Smooth muscle cell (in vitro differentiated cells): ENCODE measurements around the gene LNX1. TPM values are rescaled to one million over a fixed set of nuclear protein-coding genes. Genes with fewer than 3 reads are reported as not detected.

Experiments used
- DNase-seq: peaks from one replicate; lab custom pipeline; 2025; ENCODE audit not compliant: unreplicated experiment; lab: John Stamatoyannopoulos, UW
- H2AFZ ChIP-seq: fragments of 200-600 bp; sonication (generic); 2 replicates; pipeline ENCODE4 v1.6.0; 2016; ENCODE audit warnings: antibody characterized with exemption, low read depth, mild to moderate bottlenecking
- H3F3A ChIP-seq: fragments of 200-600 bp; sonication (generic); 2 replicates; pipeline ENCODE4 v1.6.0; 2017; ENCODE audit warnings: antibody characterized with exemption, low read depth
- H3K27ac ChIP-seq: fragments of 200-600 bp; sonication (generic); 2 replicates; pipeline ENCODE4 v1.5.1; 2016; ENCODE audit warnings: low read depth, mild to moderate bottlenecking
- H3K27me3 ChIP-seq: fragments of 200-600 bp; sonication (generic); 2 replicates; pipeline ENCODE4 v1.6.1; 2016; ENCODE audit warnings: low read depth, mild to moderate bottlenecking
- H3K36me3 ChIP-seq: fragments of 200-600 bp; sonication (generic); 2 replicates; pipeline ENCODE4 v1.5.1; 2016; ENCODE audit warnings: low read depth
- H3K4me1 ChIP-seq: fragments of 200-600 bp; sonication (generic); 2 replicates; pipeline ENCODE4 v1.5.1; 2016; ENCODE audit warnings: low read depth
- H3K4me2 ChIP-seq: fragments of 200-600 bp; sonication (generic); 2 replicates; pipeline ENCODE4 v1.6.0; 2016; ENCODE audit warnings: mild to moderate bottlenecking
- H3K4me3 ChIP-seq: fragments of 200-600 bp; sonication (generic); 2 replicates; pipeline ENCODE4 v1.5.1; 2016; ENCODE audit warnings: mild to moderate bottlenecking
- H3K79me2 ChIP-seq: fragments of 200-600 bp; sonication (generic); 2 replicates; pipeline ENCODE4 v1.6.0; 2016; ENCODE audit warnings: low read depth, mild to moderate bottlenecking
- H3K9ac ChIP-seq: fragments of 200-600 bp; sonication (generic); 2 replicates; pipeline ENCODE4 v1.6.0; 2016; ENCODE audit warnings: low read depth
- H3K9me3 ChIP-seq: fragments of 200-600 bp; sonication (generic); replicated peaks from 2 replicates; pipeline ENCODE4 v1.5.1; 2016; ENCODE audit warnings: low read depth
- H4K20me1 ChIP-seq: fragments of 200-600 bp; sonication (generic); 2 replicates; pipeline ENCODE4 v1.6.0; 2016; ENCODE audit warnings: low read depth
- CTCF ChIP-seq: fragments of 200-600 bp; sonication (generic); IDR thresholded peaks from 2 replicates; pipeline ENCODE4 v1.5.1; 2017; ENCODE audit warnings: borderline replicate concordance, mild to moderate bottlenecking, antibody characterized with exemption; ENCODE audit not compliant: insufficient read depth, poor library complexity, severe bottlenecking
- WGBS: methylation state at CpG from one replicate; pipeline ENCODE4 v1.1.7; 2016; ENCODE audit warnings: low lambda C conversion rate; 5-methylcytosine and 5-hydroxymethylcytosine counted together
- polyA plus RNA-seq: library from polyadenylated mRNA; unstranded; fragments of >200 nt; fragmentation: Nextera tagmentation; extraction: Ambion mirVana; gene quantifications from 2 replicates; pipeline ENCODE4 v1.2.1, GENCODE V29; 2016
- total RNA-seq: library from RNA; depleted of rRNA; stranded (reverse); fragments of >200 nt; gene quantifications from 2 replicates; pipeline ENCODE4 v1.2.3, GENCODE V29; 2014

Gene LNX1
- total and polyA plus RNA-seq, 2 experiments from 2014 or later, result 2.3 to 4.3 TPM

GRCh38 chr4:53514509-53514908 lies 76.8 kb downstream of the LNX1 start:
- H3K4me2 ChIP-seq, result no peak overlapping the region
- H3K79me2 ChIP-seq, result no peaks in the 10 kb centered on the region
- no peak overlapping the region for H3K27ac ChIP-seq
- H3K9me3 ChIP-seq, result no peaks in the 10 kb centered on the region
- H3K27me3 ChIP-seq, result no peaks in the 10 kb centered on the region
- H3K4me1 ChIP-seq, result no peaks in the 10 kb centered on the region
- no peaks in the 10 kb centered on the region for H3K36me3 ChIP-seq
- no peak overlapping the region for H3K9ac ChIP-seq
- H4K20me1 ChIP-seq, result no peaks in the 10 kb centered on the region
- TF ChIP-seq CTCF, result no peak
- H3F3A ChIP-seq, result no peaks in the 10 kb centered on the region
- no peak overlapping the region for H2AFZ ChIP-seq
- 0% methylated on average over 1 of the region's 1 CpG for WGBS
- no peak for DNase-seq
- H3K4me3 ChIP-seq, result no peak overlapping the region

- Histone ChIP-seq H3K4me2 (no peak overlapping the region), H2AFZ (no peak overlapping the region), H3K9ac (no peak overlapping the region), H3F3A (no peaks in the 10 kb centered on the region), H3K27ac (no peak overlapping the region), H3K36me3 (no peaks in the 10 kb centered on the region), H3K79me2 (no peaks in the 10 kb centered on the region), H3K4me1 (no peaks in the 10 kb centered on the region), H3K4me3 (no peak overlapping the region), H3K27me3 (no peaks in the 10 kb centered on the region), H4K20me1 (no peaks in the 10 kb centered on the region), H3K9me3 (no peaks in the 10 kb centered on the region)
- TF ChIP-seq CTCF, result no peak
- no peak for DNase-seq
- 50% methylated on average over 2 of the region's 3 CpGs for WGBS
Observed at GRCh38 chr4:53512608-53513007, 78.7 kb downstream of the LNX1 start.

GRCh38 chr4:53511014-53511413 lies 80.3 kb downstream of the LNX1 start:
- no peak overlapping the region for H2AFZ ChIP-seq
- H3K4me2 ChIP-seq, result peak overlapping the region; percentile 16
- H3K27me3 ChIP-seq, result no peaks in the 10 kb centered on the region
- no peak overlapping the region for H3K4me3 ChIP-seq
- no peaks in the 10 kb centered on the region for H3K36me3 ChIP-seq
- H3K27ac ChIP-seq, result no peak overlapping the region
- no peak for DNase-seq
- 4% methylated on average over 3 of the region's 3 CpGs for WGBS
- H3K79me2 ChIP-seq, result no peaks in the 10 kb centered on the region
- H3F3A ChIP-seq, result no peaks in the 10 kb centered on the region
- no peaks in the 10 kb centered on the region for H3K4me1 ChIP-seq
- H3K9me3 ChIP-seq, result no peaks in the 10 kb centered on the region
- no peaks in the 10 kb centered on the region for H4K20me1 ChIP-seq
- no peak overlapping the region for H3K9ac ChIP-seq
- TF ChIP-seq CTCF, result no peak

GRCh38 chr4:53510321-53510720 lies 81.0 kb downstream of the LNX1 start:
- TF ChIP-seq CTCF, result no peak
- no peak overlapping the region for H3K27ac ChIP-seq

More at GRCh38 chr4:53510321-53510720, 81.0 kb downstream of the LNX1 start:
- H3K9ac ChIP-seq, result no peak overlapping the region
- H2AFZ ChIP-seq, result no peak overlapping the region
- no peaks in the 10 kb centered on the region for H3K36me3 ChIP-seq
- no peaks in the 10 kb centered on the region for H3K79me2 ChIP-seq
- H4K20me1 ChIP-seq, result no peaks in the 10 kb centered on the region
- no peak overlapping the region for H3K4me3 ChIP-seq
- no peak for DNase-seq
- no peaks in the 10 kb centered on the region for H3F3A ChIP-seq
- H3K4me1 ChIP-seq, result no peaks in the 10 kb centered on the region
- 28% methylated on average over 5 of the region's 5 CpGs for whole genome bisulfite sequencing
- no peak overlapping the region for H3K4me2 ChIP-seq
- no peaks in the 10 kb centered on the region for H3K27me3 ChIP-seq
- H3K9me3 ChIP-seq, result no peaks in the 10 kb centered on the region
